HAP-1 (cell line): ENCODE data around the gene HPGD.

ENCODE experiments used
- DNase-seq, 2 experiments: peaks; one replicate each; pipeline ENCODE4 v3.0.0-alpha.2; 2016 to 2020; ENCODE audit warnings: low spot score in 2 of 2
- H3K27me3 ChIP-seq: fragments of 250-450 bp; sonication (Bioruptor Pico); 2 replicates; pipeline ENCODE4 v1.5.1; 2020; ENCODE audit warnings: low read depth, mild to moderate bottlenecking, moderate library complexity
- H3K36me3 ChIP-seq: fragments of 250-450 bp; sonication (Bioruptor Pico); replicated peaks from 2 replicates; pipeline ENCODE4 v1.5.1; 2020; ENCODE audit warnings: mild to moderate bottlenecking
- H3K4me1 ChIP-seq: fragments of 250-450 bp; sonication (Bioruptor Pico); 2 replicates; pipeline ENCODE4 v1.5.1; 2020; ENCODE audit warnings: mild to moderate bottlenecking
- H3K4me3 ChIP-seq: fragments of 250-450 bp; sonication (Bioruptor Pico); 2 replicates; pipeline ENCODE4 v1.5.1; 2020; ENCODE audit warnings: mild to moderate bottlenecking, moderate library complexity
- H3K9me3 ChIP-seq: fragments of 250-450 bp; sonication (Bioruptor Pico); 2 replicates; pipeline ENCODE4 v1.5.1; 2020; ENCODE audit warnings: mild to moderate bottlenecking, moderate library complexity
- in situ Hi-C: fragments of 300-500 bp; cut with MboI; formaldehyde crosslinking; loops from 3 replicates; pipeline ENCODE4 v1.14.3; 2020; ENCODE audit warnings: low sequenced_read_pairs, inconsistent platforms, mixed read lengths

HPGD gene

GRCh38 chr4:174522183-174523024 is at the start of gene HPGD:
TSS of gene HPGD (minus strand) at chr4:174522488. CDS start at chr4:174522451, 37 bp downstream.
- Histone ChIP-seq H3K27me3 (no peaks in the 10 kb centered on the region), H3K9me3 (no peaks in the 10 kb centered on the region), H3K4me1 (no peaks in the 10 kb centered on the region), H3K36me3 (no peaks in the 10 kb centered on the region), H3K4me3 (peak within 1 kb of the TSS; percentile 47)
- DNase-seq, result peak; percentile 50 to 77
- in situ Hi-C loops, result no loop called here

GRCh38 chr4:174564529-174564928 is 42.2 kb upstream of the HPGD start:
- no peaks in the 10 kb centered on the region for H3K36me3 ChIP-seq
- H3K27me3 ChIP-seq, result no peaks in the 10 kb centered on the region
- in situ Hi-C loops, result no loop called here
- no peaks in the 10 kb centered on the region for H3K4me1 ChIP-seq
- no peaks in the 10 kb centered on the region for H3K9me3 ChIP-seq
- no peak for DNase-seq
- no peak overlapping the region for H3K4me3 ChIP-seq

GRCh38 chr4:174563399-174563798 is 41.1 kb upstream of the HPGD start:
- no peaks in the 10 kb centered on the region for H3K9me3 ChIP-seq
- DNase-seq, result no peak
- H3K4me1 ChIP-seq, result no peaks in the 10 kb centered on the region
- no peak overlapping the region for H3K4me3 ChIP-seq
- H3K36me3 ChIP-seq, result no peaks in the 10 kb centered on the region
- H3K27me3 ChIP-seq, result no peaks in the 10 kb centered on the region
- in situ Hi-C loops, result no loop called here

- Histone ChIP-seq H3K27me3 (no peaks in the 10 kb centered on the region), H3K36me3 (no peaks in the 10 kb centered on the region), H3K4me3 (no peak overlapping the region), H3K9me3 (no peaks in the 10 kb centered on the region), H3K4me1 (no peaks in the 10 kb centered on the region)
- DNase-seq, result peak in 1 of 2 experiments; percentile 19
- in situ Hi-C loops, result no loop called here
These were observed 39.3 kb upstream of the HPGD start for GRCh38 chr4:174561560-174561959.

- Histone ChIP-seq H3K27me3 (no peaks in the 10 kb centered on the region), H3K36me3 (no peaks in the 10 kb centered on the region), H3K4me1 (no peaks in the 10 kb centered on the region), H3K4me3 (no peak overlapping the region), H3K9me3 (no peaks in the 10 kb centered on the region)
- in situ Hi-C loops, result no loop called here
- no peak for DNase-seq
These were observed 37.6 kb upstream of the HPGD start for GRCh38 chr4:174559894-174560293.

GRCh38 chr4:174555789-174556630 is 33.7 kb upstream of the HPGD start:
- Histone ChIP-seq H3K27me3 (no peaks in the 10 kb centered on the region), H3K4me3 (no peak overlapping the region), H3K4me1 (peaks cover 9% of the 10 kb centered on the region), H3K9me3 (no peaks in the 10 kb centered on the region), H3K36me3 (no peaks in the 10 kb centered on the region)
- DNase-seq, result no peak
- in situ Hi-C loops, result no loop called here

- Histone ChIP-seq H3K9me3 (no peaks in the 10 kb centered on the region), H3K4me3 (no peak overlapping the region), H3K36me3 (no peaks in the 10 kb centered on the region), H3K27me3 (no peaks in the 10 kb centered on the region), H3K4me1 (peaks cover 23% of the 10 kb centered on the region)
- no peak for DNase-seq
- in situ Hi-C loops, result no loop called here
These were observed 32.0 kb upstream of the HPGD start for GRCh38 chr4:174554231-174554728.

GRCh38 chr4:174553828-174554227 is 31.5 kb upstream of the HPGD start:
- in situ Hi-C loops, result no loop called here
- H3K9me3 ChIP-seq, result no peaks in the 10 kb centered on the region
- no peaks in the 10 kb centered on the region for H3K36me3 ChIP-seq
- H3K4me3 ChIP-seq, result no peak overlapping the region
- DNase-seq, result peak in 1 of 2 experiments; percentile 6
- no peaks in the 10 kb centered on the region for H3K27me3 ChIP-seq
- H3K4me1 ChIP-seq, result peaks cover 23% of the 10 kb centered on the region

- no peak for DNase-seq
- in situ Hi-C loops, result no loop called here
- Histone ChIP-seq H3K4me1 (peaks cover 23% of the 10 kb centered on the region), H3K36me3 (no peaks in the 10 kb centered on the region), H3K4me3 (no peak overlapping the region), H3K27me3 (no peaks in the 10 kb centered on the region), H3K9me3 (no peaks in the 10 kb centered on the region)
These were observed 30.7 kb upstream of the HPGD start for GRCh38 chr4:174553031-174553430.

- H3K9me3 ChIP-seq, result no peaks in the 10 kb centered on the region
- in situ Hi-C loops, result no loop called here
These were observed 28.3 kb upstream of the HPGD start for GRCh38 chr4:174550541-174550940.

GRCh38 chr4:174549721-174550120 is 27.4 kb upstream of the HPGD start:
- H3K9me3 ChIP-seq, result no peaks in the 10 kb centered on the region
- H3K36me3 ChIP-seq, result no peaks in the 10 kb centered on the region
- DNase-seq, result no peak
- H3K4me3 ChIP-seq, result no peak overlapping the region
- in situ Hi-C loops, result no loop called here
- H3K27me3 ChIP-seq, result no peaks in the 10 kb centered on the region
- H3K4me1 ChIP-seq, result peaks cover 23% of the 10 kb centered on the region

More at GRCh38 chr4:174550541-174550940, 28.3 kb upstream of the HPGD start:
- Histone ChIP-seq H3K36me3 (no peaks in the 10 kb centered on the region), H3K27me3 (no peaks in the 10 kb centered on the region), H3K4me3 (no peak overlapping the region), H3K4me1 (peaks cover 23% of the 10 kb centered on the region)
- DNase-seq, result peak; percentile 35 to 93

- no peak overlapping the region for H3K4me3 ChIP-seq
- no peaks in the 10 kb centered on the region for H3K9me3 ChIP-seq
- H3K36me3 ChIP-seq, result no peaks in the 10 kb centered on the region
- peaks cover 6% of the 10 kb centered on the region for H3K4me1 ChIP-seq
- no peaks in the 10 kb centered on the region for H3K27me3 ChIP-seq
- no peak for DNase-seq
- in situ Hi-C loops, result no loop called here
These were observed 23.0 kb upstream of the HPGD start for GRCh38 chr4:174545268-174545667.

- in situ Hi-C loops, result no loop called here
- DNase-seq, result no peak
These were observed 22.2 kb upstream of the HPGD start for GRCh38 chr4:174544496-174544895.

GRCh38 chr4:174540175-174540574 is 17.9 kb upstream of the HPGD start:
- in situ Hi-C loops, result no loop called here
- Histone ChIP-seq H3K4me1 (no peaks in the 10 kb centered on the region), H3K36me3 (no peaks in the 10 kb centered on the region), H3K9me3 (no peaks in the 10 kb centered on the region), H3K4me3 (no peak overlapping the region), H3K27me3 (no peaks in the 10 kb centered on the region)
- no peak for DNase-seq

More at GRCh38 chr4:174544496-174544895, 22.2 kb upstream of the HPGD start:
- Histone ChIP-seq H3K9me3 (no peaks in the 10 kb centered on the region), H3K4me3 (no peak overlapping the region), H3K36me3 (no peaks in the 10 kb centered on the region), H3K4me1 (no peaks in the 10 kb centered on the region; the same call in 1 of the 2 replicates), H3K27me3 (no peaks in the 10 kb centered on the region)
